HepG2 (cell line): ENCODE results near the gene JSRP1. TPM values are rescaled to one million over a fixed set of nuclear protein-coding genes. Genes with fewer than 3 reads are reported as not detected.
A peak's percentile ranks its signal among the peaks of the same experiment; 100 is the strongest.

ENCODE experiments used
- ARID2 ChIP-seq: sonication (generic); formaldehyde crosslinking; IDR thresholded peaks from 2 replicates; pipeline ENCODE4 v1.8.1; 2022; ENCODE audit warnings: mild to moderate bottlenecking, missing genetic modification reagents, borderline replicate concordance
- HDAC2 ChIP-seq: sonication (generic); formaldehyde crosslinking; IDR thresholded peaks from 2 replicates; pipeline ENCODE4 v1.4.0; 2020; ENCODE audit warnings: missing genetic modification reagents
- MED1 ChIP-seq: sonication (generic); formaldehyde crosslinking; IDR thresholded peaks from 2 replicates; pipeline ENCODE4 v1.4.0; 2020; ENCODE audit warnings: missing genetic modification reagents
- MXI1 ChIP-seq: IDR thresholded peaks from 3 replicates; pipeline ENCODE4 v1.6.1; 2012; ENCODE audit warnings: low read depth, low read length, inconsistent platforms, borderline replicate concordance
- MYC ChIP-seq: sonication (generic); formaldehyde crosslinking; IDR thresholded peaks from 2 replicates; pipeline ENCODE4 v1.9.0; 2021; ENCODE audit warnings: missing genetic modification reagents, borderline replicate concordance
- NKX3-1 ChIP-seq: sonication (generic); formaldehyde crosslinking; IDR thresholded peaks from 2 replicates; pipeline ENCODE4 v1.5.0; 2020; ENCODE audit warnings: missing genetic modification reagents
- NR3C1 ChIP-seq: sonication (generic); formaldehyde crosslinking; IDR thresholded peaks from 2 replicates; pipeline ENCODE4 v1.4.0; 2020; ENCODE audit warnings: missing genetic modification reagents
- RAD51 ChIP-seq: fragments of 450-650 bp; IDR thresholded peaks from 2 replicates; pipeline ENCODE4 v1.6.1; 2016; ENCODE audit warnings: borderline replicate concordance
- RNF2 ChIP-seq: fragments of 450-650 bp; conservative IDR thresholded peaks from 2 replicates; pipeline ENCODE4 v1.6.1; 2016; ENCODE audit warnings: low read depth
- ZBTB38 ChIP-seq: sonication (generic); formaldehyde crosslinking; IDR thresholded peaks from 2 replicates; pipeline ENCODE4 v1.5.1; 2020; ENCODE audit warnings: mild to moderate bottlenecking, missing genetic modification reagents
- ZFP91 ChIP-seq: sonication (generic); formaldehyde crosslinking; IDR thresholded peaks from 2 replicates; pipeline ENCODE4 v1.9.0; 2022; ENCODE audit warnings: missing genetic modification reagents, mild to moderate bottlenecking, borderline replicate concordance
- ZNF329 ChIP-seq: sonication (generic); formaldehyde crosslinking; IDR thresholded peaks from 2 replicates; pipeline ENCODE4 v1.9.0; 2021; ENCODE audit warnings: low read depth, mild to moderate bottlenecking, missing genetic modification reagents
- ZNF781 ChIP-seq: sonication (generic); formaldehyde crosslinking; IDR thresholded peaks from 2 replicates; pipeline ENCODE4 v1.5.1; 2020; ENCODE audit warnings: borderline replicate concordance, mild to moderate bottlenecking, missing genetic modification reagents; ENCODE audit errors: not compliant biosample characterization
- polyA plus RNA-seq, 8 experiments: library from polyadenylated mRNA; depleted of rRNA in 3 of 8; stranded (reverse) in 7 of 8; unstranded in 1 of 8; fragments of >200 nt; fragmentation: Illumina TruSeq in 4 of 8; extraction: Trizol in 4 of 8; gene quantifications; 2 replicates each; pipeline versions ENCODE4 v1.2.1 to v1.2.3, GENCODE V29; 2011 to 2016; ENCODE audit warnings: low read depth in 4 of 8, missing spikeins in 1 of 8, mixed read lengths in 1 of 8; ENCODE audit not compliant: insufficient read depth in 1 of 8
- total RNA-seq, 5 experiments: library from RNA; depleted of rRNA; stranded (reverse); fragments of >200 nt; fragmentation: Illumina TruSeq; extraction: Trizol; gene quantifications; 2 replicates each; pipeline ENCODE4 v1.2.3, GENCODE V29; 2016; ENCODE audit warnings: low read depth in 1 of 5
- TF ChIP-seq, protein P1 (sequence below), 2 experiments: fragments of 450-650 bp in 1 of 2; sonication (generic) in 1 of 2; formaldehyde crosslinking in 1 of 2; IDR thresholded peaks; 2 replicates each; pipeline versions ENCODE4 v1.6.1 to v1.8.0; 2016 to 2022; ENCODE audit warnings: antibody characterized with exemption in 1 of 2, mild to moderate bottlenecking in 1 of 2, missing genetic modification reagents in 1 of 2
- TF ChIP-seq, protein P2 (sequence below): sonication (generic); formaldehyde crosslinking; IDR thresholded peaks from 2 replicates; pipeline ENCODE4 v1.4.0; 2020; ENCODE audit warnings: missing genetic modification reagents
- TF ChIP-seq, protein P3 (sequence below): sonication (generic); formaldehyde crosslinking; conservative IDR thresholded peaks from 2 replicates; pipeline ENCODE4 v1.4.0; 2020; ENCODE audit warnings: missing genetic modification reagents

Gene JSRP1
- total and polyA plus RNA-seq, 2 of the 13 experiments (the other 11 are each of a cell fraction or from before 2014, with no cell fraction given): 0.16 to 0.38 TPM

GRCh38 chr19:2291185-2291751 lies 35.1 kb upstream of the JSRP1 start (continued):
- TF ChIP-seq, protein P1, sequence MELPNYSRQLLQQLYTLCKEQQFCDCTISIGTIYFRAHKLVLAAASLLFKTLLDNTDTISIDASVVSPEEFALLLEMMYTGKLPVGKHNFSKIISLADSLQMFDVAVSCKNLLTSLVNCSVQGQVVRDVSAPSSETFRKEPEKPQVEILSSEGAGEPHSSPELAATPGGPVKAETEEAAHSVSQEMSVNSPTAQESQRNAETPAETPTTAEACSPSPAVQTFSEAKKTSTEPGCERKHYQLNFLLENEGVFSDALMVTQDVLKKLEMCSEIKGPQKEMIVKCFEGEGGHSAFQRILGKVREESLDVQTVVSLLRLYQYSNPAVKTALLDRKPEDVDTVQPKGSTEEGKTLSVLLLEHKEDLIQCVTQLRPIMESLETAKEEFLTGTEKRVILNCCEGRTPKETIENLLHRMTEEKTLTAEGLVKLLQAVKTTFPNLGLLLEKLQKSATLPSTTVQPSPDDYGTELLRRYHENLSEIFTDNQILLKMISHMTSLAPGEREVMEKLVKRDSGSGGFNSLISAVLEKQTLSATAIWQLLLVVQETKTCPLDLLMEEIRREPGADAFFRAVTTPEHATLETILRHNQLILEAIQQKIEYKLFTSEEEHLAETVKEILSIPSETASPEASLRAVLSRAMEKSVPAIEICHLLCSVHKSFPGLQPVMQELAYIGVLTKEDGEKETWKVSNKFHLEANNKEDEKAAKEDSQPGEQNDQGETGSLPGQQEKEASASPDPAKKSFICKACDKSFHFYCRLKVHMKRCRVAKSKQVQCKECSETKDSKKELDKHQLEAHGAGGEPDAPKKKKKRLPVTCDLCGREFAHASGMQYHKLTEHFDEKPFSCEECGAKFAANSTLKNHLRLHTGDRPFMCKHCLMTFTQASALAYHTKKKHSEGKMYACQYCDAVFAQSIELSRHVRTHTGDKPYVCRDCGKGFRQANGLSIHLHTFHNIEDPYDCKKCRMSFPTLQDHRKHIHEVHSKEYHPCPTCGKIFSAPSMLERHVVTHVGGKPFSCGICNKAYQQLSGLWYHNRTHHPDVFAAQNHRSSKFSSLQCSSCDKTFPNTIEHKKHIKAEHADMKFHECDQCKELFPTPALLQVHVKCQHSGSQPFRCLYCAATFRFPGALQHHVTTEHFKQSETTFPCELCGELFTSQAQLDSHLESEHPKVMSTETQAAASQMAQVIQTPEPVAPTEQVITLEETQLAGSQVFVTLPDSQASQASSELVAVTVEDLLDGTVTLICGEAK (IDR thresholded peaks at IDR 0.05): no peak
- TF ChIP-seq, protein P1 (CRISPR knock-in tag; IDR thresholded peaks at IDR 0.05): no peak
- TF ChIP-seq RAD51 (no peak), MYC (peak; percentile 45; the same call in 1 of the 2 replicates), ZFP91 (0 out of 2 replicates have a peak, but pooled peaks have one; percentile 38), ARID2 (CRISPR knock-in tag) (no peak), ZNF329 (CRISPR knock-in tag) (no peak), ZBTB38 (CRISPR knock-in tag) (no peak), MXI1 (peak; percentile 83; the same call in 2 of the 3 replicates), NR3C1 (CRISPR knock-in tag) (no peak), ZNF781 (CRISPR knock-in tag) (no peak), RNF2 (peak; percentile 68; the same call in 1 of the 2 replicates), MED1 (CRISPR knock-in tag) (no peak), HDAC2 (no peak), NKX3-1 (CRISPR knock-in tag) (no peak)
- TF ChIP-seq, protein P2, sequence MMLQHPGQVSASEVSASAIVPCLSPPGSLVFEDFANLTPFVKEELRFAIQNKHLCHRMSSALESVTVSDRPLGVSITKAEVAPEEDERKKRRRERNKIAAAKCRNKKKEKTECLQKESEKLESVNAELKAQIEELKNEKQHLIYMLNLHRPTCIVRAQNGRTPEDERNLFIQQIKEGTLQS (CRISPR knock-in tag): no peak
- TF ChIP-seq, protein P3, sequence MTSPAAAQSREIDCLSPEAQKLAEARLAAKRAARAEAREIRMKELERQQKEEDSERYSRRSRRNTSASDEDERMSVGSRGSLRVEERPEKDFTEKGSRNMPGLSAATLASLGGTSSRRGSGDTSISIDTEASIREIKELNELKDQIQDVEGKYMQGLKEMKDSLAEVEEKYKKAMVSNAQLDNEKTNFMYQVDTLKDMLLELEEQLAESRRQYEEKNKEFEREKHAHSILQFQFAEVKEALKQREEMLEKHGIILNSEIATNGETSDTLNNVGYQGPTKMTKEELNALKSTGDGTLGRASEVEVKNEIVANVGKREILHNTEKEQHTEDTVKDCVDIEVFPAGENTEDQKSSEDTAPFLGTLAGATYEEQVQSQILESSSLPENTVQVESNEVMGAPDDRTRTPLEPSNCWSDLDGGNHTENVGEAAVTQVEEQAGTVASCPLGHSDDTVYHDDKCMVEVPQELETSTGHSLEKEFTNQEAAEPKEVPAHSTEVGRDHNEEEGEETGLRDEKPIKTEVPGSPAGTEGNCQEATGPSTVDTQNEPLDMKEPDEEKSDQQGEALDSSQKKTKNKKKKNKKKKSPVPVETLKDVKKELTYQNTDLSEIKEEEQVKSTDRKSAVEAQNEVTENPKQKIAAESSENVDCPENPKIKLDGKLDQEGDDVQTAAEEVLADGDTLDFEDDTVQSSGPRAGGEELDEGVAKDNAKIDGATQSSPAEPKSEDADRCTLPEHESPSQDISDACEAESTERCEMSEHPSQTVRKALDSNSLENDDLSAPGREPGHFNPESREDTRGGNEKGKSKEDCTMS (CRISPR knock-in tag): no peak
